Neural crest cell (in vitro differentiated cells): Measurements from ENCODE around the gene NAA38. TPM values are rescaled to one million over a fixed set of nuclear protein-coding genes. Genes with fewer than 3 reads are reported as not detected.
A peak's percentile ranks its signal among the peaks of the same experiment; 100 is the strongest.
"Not testable (repeated sequence)": the region's sequence is repeated elsewhere in the genome, so short reads cannot be mapped to it uniquely, and the experiment has no call there.

Experiments used
- DNase-seq: peaks from one replicate; pipeline ENCODE4 v3.0.0; 2021; ENCODE audit warnings: low read depth, mixed read lengths, low spot score
- H3K27ac Mint-ChIP-seq: one replicate; pipeline ENCODE4 v1.8.0; 2021; ENCODE audit warnings: mild to moderate bottlenecking, mixed read lengths; ENCODE audit not compliant: unreplicated experiment
- H3K27me3 Mint-ChIP-seq: 2 replicates; pipeline ENCODE4 v1.8.0; 2021; ENCODE audit warnings: low read depth, mild to moderate bottlenecking, mixed read lengths
- H3K36me3 Mint-ChIP-seq: 2 replicates; pipeline ENCODE4 v1.8.0; 2021; ENCODE audit warnings: low read depth, mild to moderate bottlenecking, mixed read lengths
- H3K4me1 Mint-ChIP-seq: 2 replicates; pipeline ENCODE4 v1.8.0; 2021; ENCODE audit warnings: mixed read lengths
- H3K4me3 Mint-ChIP-seq: one replicate; pipeline ENCODE4 v1.8.0; 2021; ENCODE audit warnings: mild to moderate bottlenecking, mixed read lengths
- H3K9me3 Mint-ChIP-seq: 2 replicates; pipeline ENCODE4 v1.8.0; 2021; ENCODE audit warnings: mixed read lengths
- CTCF ChIP-seq: fragments of 200-600 bp; sonication (generic); conservative IDR thresholded peaks from 2 replicates; pipeline ENCODE4 v1.5.0; 2021; ENCODE audit warnings: antibody characterized with exemption, mild to moderate bottlenecking
- total RNA-seq: library from RNA; stranded (reverse); gene quantifications from 2 replicates; pipeline ENCODE4 v1.2.1, GENCODE V29; 2021

The NAA38 gene
- total RNA-seq, 1 donor from 2014 or later: 83.4 TPM

GRCh38 chr17:7875804-7876370, 18.5 kb upstream of the NAA38 start:
- Mint-ChIP-seq H3K4me1 (no peaks in the 10 kb centered on the region), H3K36me3 (peaks cover 12% of the 10 kb centered on the region), H3K9me3 (no peaks in the 10 kb centered on the region), H3K27ac (no peak overlapping the region), H3K27me3 (no peaks in the 10 kb centered on the region), H3K4me3 (no peak overlapping the region)
- no peak for TF ChIP-seq CTCF
- no peak for DNase-seq

- Mint-ChIP-seq H3K4me3 (no peak overlapping the region), H3K27me3 (no peaks in the 10 kb centered on the region), H3K27ac (no peak overlapping the region), H3K4me1 (no peaks in the 10 kb centered on the region), H3K36me3 (peaks cover 12% of the 10 kb centered on the region), H3K9me3 (no peaks in the 10 kb centered on the region)
- no peak for DNase-seq
- no peak for TF ChIP-seq CTCF
Observed at GRCh38 chr17:7873051-7873450, 15.7 kb upstream of the NAA38 start.

DNA sequence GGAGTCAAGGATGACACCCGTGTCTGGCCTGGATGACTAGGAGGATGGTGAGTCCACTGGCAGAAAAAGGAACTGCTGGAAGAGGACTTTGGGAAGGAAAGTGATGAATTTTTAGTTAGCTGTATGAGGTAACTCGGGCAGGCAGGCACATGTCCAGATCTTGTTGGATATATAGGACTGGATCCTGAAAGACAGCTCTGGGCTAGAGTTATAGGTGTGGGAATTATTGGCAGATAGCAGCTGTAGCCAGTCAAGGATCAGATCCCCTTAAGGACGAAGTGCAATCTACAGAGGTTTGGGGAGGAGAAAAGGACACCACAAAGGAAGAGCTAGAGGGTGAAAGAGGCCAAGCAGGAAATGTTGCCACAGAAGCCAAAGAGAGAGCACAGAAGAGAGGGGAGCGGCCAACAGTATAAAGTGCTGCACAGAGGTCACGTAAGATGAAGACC, 10.5 kb upstream of the NAA38 start:
- no peak for DNase-seq
- peaks cover under 1% of the 10 kb centered on the region for H3K4me1 Mint-ChIP-seq
- H3K4me3 Mint-ChIP-seq: no peak overlapping the region
- no peak overlapping the region for H3K27ac Mint-ChIP-seq
- H3K27me3 Mint-ChIP-seq: no peaks in the 10 kb centered on the region
- TF ChIP-seq CTCF: no peak
- H3K9me3 Mint-ChIP-seq: no peaks in the 10 kb centered on the region
- H3K36me3 Mint-ChIP-seq: peaks cover 16% of the 10 kb centered on the region

DNA sequence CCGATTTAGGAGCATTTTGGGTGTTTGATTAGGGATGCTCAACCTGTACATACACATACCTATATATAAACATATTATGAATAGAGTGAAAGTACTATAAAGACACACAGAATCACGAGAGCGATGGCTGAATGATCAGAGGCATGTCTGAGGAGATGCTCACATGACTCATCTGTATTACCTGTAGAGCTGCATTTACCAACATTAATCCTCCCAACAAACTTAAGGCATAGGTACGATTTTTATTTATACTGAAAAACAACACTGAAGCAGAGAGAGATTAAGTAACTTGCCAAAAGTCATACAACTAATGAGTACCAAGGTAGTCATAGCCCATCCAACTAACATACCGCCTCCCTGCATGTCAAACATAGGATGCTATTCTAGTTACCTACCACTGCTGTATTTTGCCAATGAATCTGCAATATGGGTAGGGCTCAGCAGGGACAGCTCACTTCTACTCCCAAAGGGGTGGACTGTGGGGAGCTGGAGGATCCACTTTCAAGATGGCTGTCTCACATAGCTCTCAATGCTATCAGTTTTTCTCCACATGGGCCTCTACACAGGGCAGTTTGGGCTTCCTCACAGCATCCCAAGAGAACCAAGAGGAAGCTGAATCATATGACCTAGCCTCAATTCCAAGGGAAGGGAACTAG, 7.8 kb upstream of the NAA38 start:
- TF ChIP-seq CTCF: no peak
- peaks cover 16% of the 10 kb centered on the region for H3K36me3 Mint-ChIP-seq
- H3K27ac Mint-ChIP-seq: no peak overlapping the region
- no peak overlapping the region for H3K4me3 Mint-ChIP-seq
- peaks cover 4% of the 10 kb centered on the region for H3K4me1 Mint-ChIP-seq
- DNase-seq: no peak
- H3K9me3 Mint-ChIP-seq: no peaks in the 10 kb centered on the region
- H3K27me3 Mint-ChIP-seq: no peaks in the 10 kb centered on the region

- H3K9me3 Mint-ChIP-seq, DNase-seq, H3K27me3 Mint-ChIP-seq, H3K4me3 Mint-ChIP-seq, H3K27ac Mint-ChIP-seq, H3K4me1 Mint-ChIP-seq: not testable (repeated sequence)
- H3K36me3 Mint-ChIP-seq: peaks cover 16% of the 10 kb centered on the region
Observed at GRCh38 chr17:7864384-7864783, 7.0 kb upstream of the NAA38 start.

GRCh38 chr17:7862692-7863437, 5.5 kb upstream of the NAA38 start:
- Mint-ChIP-seq H3K27me3 (no peaks in the 10 kb centered on the region), H3K36me3 (peaks cover 15% of the 10 kb centered on the region), H3K4me3 (no peak overlapping the region), H3K9me3 (no peaks in the 10 kb centered on the region), H3K27ac (no peak overlapping the region), H3K4me1 (peaks cover 4% of the 10 kb centered on the region)
- DNase-seq: no peak
- TF ChIP-seq CTCF: peak; percentile 81
